GM23338 (cell line): ENCODE measurements around the gene ARL14EP. TPM values are rescaled to one million over a fixed set of nuclear protein-coding genes. Genes with fewer than 3 reads are reported as not detected.

ENCODE experiments used
- ATAC-seq: fragments of 200-7000 bp; cut with Tn5 transposase; 3 replicates; pipeline ENCODE4 v1.9.1; 2020
- DNase-seq: peaks from one replicate; pipeline ENCODE4 v3.0.0-alpha.2; 2015; ENCODE audit warnings: low spot score
- H2AFZ ChIP-seq: fragments of 200-600 bp; sonication (generic); 2 replicates; pipeline ENCODE4 v1.8.0; 2016; ENCODE audit warnings: antibody characterized with exemption, mild to moderate bottlenecking, moderate library complexity
- H3F3A ChIP-seq: fragments of 200-600 bp; sonication (generic); replicated peaks from 2 replicates; pipeline ENCODE4 v1.8.0; 2017; ENCODE audit warnings: antibody characterized with exemption, mixed run types, low read depth
- H3K27ac ChIP-seq: fragments of 200-600 bp; sonication (generic); 2 replicates; pipeline ENCODE4 v1.6.1; 2016; ENCODE audit warnings: low read depth
- H3K27me3 ChIP-seq: fragments of 200-600 bp; sonication (generic); 2 replicates; pipeline ENCODE4 v1.8.0; 2016; ENCODE audit warnings: mild to moderate bottlenecking, mixed run types, moderate library complexity; ENCODE audit not compliant: insufficient read depth
- H3K36me3 ChIP-seq: fragments of 200-600 bp; sonication (generic); 2 replicates; pipeline ENCODE4 v1.8.0; 2016; ENCODE audit warnings: mild to moderate bottlenecking; ENCODE audit not compliant: insufficient read depth
- H3K4me1 ChIP-seq: fragments of 200-600 bp; sonication (generic); 2 replicates; pipeline ENCODE4 v1.8.0; 2016; ENCODE audit warnings: mild to moderate bottlenecking, moderate library complexity; ENCODE audit not compliant: insufficient read depth
- H3K4me2 ChIP-seq: fragments of 200-600 bp; sonication (generic); 2 replicates; pipeline ENCODE4 v1.7.1; 2017; ENCODE audit warnings: mixed run types
- H3K4me3 ChIP-seq: fragments of 200-600 bp; sonication (generic); 2 replicates; pipeline ENCODE4 v1.6.1; 2016; ENCODE audit warnings: mixed run types
- H3K79me2 ChIP-seq: fragments of 200-600 bp; sonication (generic); replicated peaks from 2 replicates; pipeline ENCODE4 v1.8.0; 2017; ENCODE audit warnings: mild to moderate bottlenecking; ENCODE audit not compliant: insufficient read depth
- H3K9me2 ChIP-seq: fragments of 200-600 bp; sonication (generic); 2 replicates; pipeline ENCODE4 v1.8.0; 2017; ENCODE audit not compliant: insufficient read depth
- H4K20me1 ChIP-seq: fragments of 200-600 bp; sonication (generic); replicated peaks from 2 replicates; pipeline ENCODE4 v1.8.0; 2017; ENCODE audit warnings: mild to moderate bottlenecking; ENCODE audit not compliant: insufficient read depth
- H3K27ac Mint-ChIP-seq: 2 replicates; pipeline ENCODE4 v1.8.0; 2020; ENCODE audit warnings: inconsistent platforms, mild to moderate bottlenecking, moderate library complexity, mixed read lengths
- H3K27me3 Mint-ChIP-seq: 3 replicates; pipeline ENCODE4 v1.8.0; 2022; ENCODE audit warnings: low read depth, mild to moderate bottlenecking, moderate library complexity, mixed read lengths, inconsistent platforms; ENCODE audit not compliant: insufficient read depth, poor library complexity
- H3K36me3 Mint-ChIP-seq: 3 replicates; pipeline ENCODE4 v1.8.0; 2021; ENCODE audit warnings: low read depth, mild to moderate bottlenecking, inconsistent platforms, moderate library complexity, mixed read lengths
- H3K4me1 Mint-ChIP-seq: 3 replicates; pipeline ENCODE4 v1.8.0; 2020; ENCODE audit warnings: mild to moderate bottlenecking, inconsistent platforms, mixed read lengths
- H3K4me3 Mint-ChIP-seq: 3 replicates; pipeline ENCODE4 v1.8.0; 2021; ENCODE audit warnings: moderate library complexity, mild to moderate bottlenecking, inconsistent platforms, mixed read lengths
- H3K9me3 Mint-ChIP-seq: 3 replicates; pipeline ENCODE4 v1.8.0; 2020; ENCODE audit warnings: moderate library complexity, mild to moderate bottlenecking, inconsistent platforms, mixed read lengths
- CTCF ChIP-seq, 2 experiments: fragments of 200-600 bp in 1 of 2; sonication (generic) in 1 of 2; conservative IDR thresholded peaks; 2 replicates each; pipeline versions ENCODE4 v1.5.1 to v1.6.1; 2016 to 2017; ENCODE audit warnings: antibody characterized with exemption in 2 of 2, low read depth in 2 of 2, mild to moderate bottlenecking in 2 of 2, moderate library complexity in 1 of 2
- EZH2 ChIP-seq: fragments of 200-600 bp; sonication (generic); IDR thresholded peaks from one replicate; pipeline ENCODE4 v1.8.0; 2017; ENCODE audit warnings: antibody characterized with exemption, mild to moderate bottlenecking, low read depth; ENCODE audit not compliant: unreplicated experiment
- EZH2phosphoT487 ChIP-seq: fragments of 200-600 bp; sonication (generic); IDR thresholded peaks from one replicate; pipeline ENCODE4 v1.8.1; 2018; ENCODE audit warnings: antibody characterized with exemption; ENCODE audit not compliant: unreplicated experiment
- JUNB ChIP-seq: IDR thresholded peaks from one replicate; pipeline ENCODE4 v1.6.1; 2016; ENCODE audit warnings: antibody characterized with exemption; ENCODE audit not compliant: unreplicated experiment
- NANOG ChIP-seq: IDR thresholded peaks from 2 replicates; pipeline ENCODE4 v1.6.1; 2016; ENCODE audit warnings: antibody characterized with exemption, borderline replicate concordance
- REST ChIP-seq: IDR thresholded peaks from one replicate; pipeline ENCODE4 v1.6.1; 2018; ENCODE audit warnings: antibody characterized with exemption; ENCODE audit not compliant: unreplicated experiment
- STAT1 ChIP-seq: IDR thresholded peaks from one replicate; pipeline ENCODE4 v1.6.1; 2016; ENCODE audit warnings: antibody characterized with exemption; ENCODE audit not compliant: unreplicated experiment
- ZNF462 ChIP-seq: fragments of 250-450 bp; sonication (Bioruptor Pico); IDR thresholded peaks from 2 replicates; pipeline ENCODE4 v1.5.0; 2020; ENCODE audit warnings: mild to moderate bottlenecking, moderate library complexity
- polyA plus RNA-seq: library from polyadenylated mRNA; unstranded; fragments of >200 nt; fragmentation: Nextera tagmentation; extraction: Ambion mirVana; gene quantifications from 2 replicates; pipeline ENCODE4 v1.2.1, GENCODE V29; 2016
- total RNA-seq: library from RNA; depleted of rRNA; stranded (reverse); fragments of >200 nt; shearing (Covaris generic); gene quantifications from 2 replicates; pipeline ENCODE4 v1.2.3, GENCODE V29; 2014

The ARL14EP gene
- total and polyA plus RNA-seq, 2 experiments from 2014 or later, result 33.4 to 62.0 TPM

GRCh38 chr11:30356391-30356790 lies 33.5 kb downstream of the ARL14EP start:
- no peak overlapping the region for H3K4me2 ChIP-seq
- H3K9me3 Mint-ChIP-seq, result no peaks in the 10 kb centered on the region

More at GRCh38 chr11:30356391-30356790, 33.5 kb downstream of the ARL14EP start:
- no peaks in the 10 kb centered on the region; the same call in 1 of the 2 replicates for H4K20me1 ChIP-seq
- H3F3A ChIP-seq, result no peaks in the 10 kb centered on the region
- H3K36me3 Mint-ChIP-seq, result no peaks in the 10 kb centered on the region; the same call in 1 of the 3 replicates
- peaks cover 8% of the 10 kb centered on the region for H3K4me1 Mint-ChIP-seq
- H3K27ac ChIP-seq, result no peak overlapping the region
- H3K27me3 ChIP-seq, result no peaks in the 10 kb centered on the region
- DNase-seq (no peak), ATAC-seq (no peak)
- TF ChIP-seq REST (no peak), STAT1 (no peak), ZNF462 (no peak), JUNB (no peak), EZH2 (no peak), NANOG (no peak), CTCF (conservative IDR thresholded peaks at IDR 0.05; ENCODE audit: low read depth in 2 of 2) (no peak), EZH2phosphoT487 (no peak)
- 0 out of 2 replicates have a peak, but pooled peaks cover 6% of the 10 kb centered on the region for H3K4me1 ChIP-seq
- H3K4me3 ChIP-seq, result no peak overlapping the region
- H3K27me3 Mint-ChIP-seq, result no peaks in the 10 kb centered on the region
- no peak overlapping the region for H3K27ac Mint-ChIP-seq
- no peak overlapping the region for H3K4me3 Mint-ChIP-seq
- H3K79me2 ChIP-seq, result no peaks in the 10 kb centered on the region
- peaks cover 3% of the 10 kb centered on the region; the same call in 1 of the 2 replicates for H3K9me2 ChIP-seq
- H3K36me3 ChIP-seq, result no peaks in the 10 kb centered on the region
- no peak overlapping the region for H2AFZ ChIP-seq
